CD14-positive monocyte (primary cell): Measurements from ENCODE around the gene C19orf85. TPM values are rescaled to one million over a fixed set of nuclear protein-coding genes. Genes with fewer than 3 reads are reported as not detected.

Source experiments
- DNase-seq, 3 donors: peaks; one replicate each; pipeline ENCODE4 v3.0.0-alpha.2; 2011 to 2022
- H2AFZ ChIP-seq: 2 replicates; pipeline ENCODE4 v1.6.0; 2012; ENCODE audit warnings: mild to moderate bottlenecking, low read depth, low read length, inconsistent platforms; ENCODE audit not compliant: insufficient read depth, poor library complexity, severe bottlenecking
- H3K27ac ChIP-seq, 2 donors: 1 replicate in 1 of 2; 2 replicates in 1 of 2; pipeline ENCODE4 v1.5.1; 2012 to 2013; ENCODE audit warnings: low read length in 2 of 2, control low read depth in 1 of 2, inconsistent platforms in 1 of 2, low read depth in 1 of 2, mild to moderate bottlenecking in 1 of 2
- H3K27me3 ChIP-seq, 2 donors: one replicate each; pipeline versions ENCODE4 v1.6.0 to v1.6.1; 2011 to 2013; ENCODE audit warnings: low read length in 2 of 2; ENCODE audit not compliant: control insufficient read depth in 2 of 2, insufficient read depth in 2 of 2
- H3K36me3 ChIP-seq, 2 donors: replicated peaks in 1 of 2; 1 replicate in 1 of 2; 2 replicates in 1 of 2; pipeline versions ENCODE4 v1.5.1 to v1.6.1; 2012 to 2013; ENCODE audit warnings: low read length in 2 of 2, control low read depth in 1 of 2, inconsistent platforms in 1 of 2, mild to moderate bottlenecking in 1 of 2; ENCODE audit not compliant: insufficient read depth in 2 of 2, control insufficient read depth in 1 of 2
- H3K4me1 ChIP-seq, 2 donors: 1 replicate in 1 of 2; 2 replicates in 1 of 2; pipeline versions ENCODE4 v1.5.1 to v1.6.1; 2012 to 2013; ENCODE audit warnings: low read length in 2 of 2, control low read depth in 1 of 2, inconsistent platforms in 1 of 2, mild to moderate bottlenecking in 1 of 2, moderate library complexity in 1 of 2; ENCODE audit not compliant: insufficient read depth in 2 of 2, control insufficient read depth in 1 of 2
- H3K4me2 ChIP-seq: replicated peaks from 2 replicates; pipeline ENCODE3; 2012; ENCODE audit warnings: low read length, moderate library complexity, mild to moderate bottlenecking; ENCODE audit not compliant: poor library complexity, severe bottlenecking; ENCODE audit errors: extremely low read depth
- H3K4me3 ChIP-seq, 3 experiments: fragments of 200-600 bp in 1 of 3; sonication (generic) in 1 of 3; replicated peaks in 1 of 3; 1 replicate in 2 of 3; 2 replicates in 1 of 3; pipeline ENCODE4 v1.5.1; 2011 to 2013; ENCODE audit warnings: low read length in 3 of 3, mild to moderate bottlenecking in 3 of 3, control low read depth in 2 of 3, low read depth in 2 of 3, inconsistent platforms in 1 of 3, moderate library complexity in 1 of 3
- H3K79me2 ChIP-seq: 2 replicates; pipeline ENCODE4 v1.6.0; 2012; ENCODE audit warnings: mild to moderate bottlenecking, control low read depth, inconsistent platforms, low read length, moderate library complexity; ENCODE audit not compliant: insufficient read depth
- H3K9ac ChIP-seq: 2 replicates; pipeline ENCODE4 v1.6.0; 2017; ENCODE audit warnings: low read length, mild to moderate bottlenecking; ENCODE audit not compliant: insufficient read depth, poor library complexity, severe bottlenecking
- H3K9me3 ChIP-seq, 2 donors: replicated peaks in 1 of 2; 1 replicate in 1 of 2; 2 replicates in 1 of 2; pipeline versions ENCODE4 v1.5.1 to v1.6.1; 2012 to 2013; ENCODE audit warnings: low read length in 2 of 2, control low read depth in 1 of 2; ENCODE audit not compliant: control insufficient read depth in 1 of 2, insufficient read depth in 1 of 2
- H4K20me1 ChIP-seq: 2 replicates; pipeline ENCODE4 v1.6.0; 2012; ENCODE audit warnings: mild to moderate bottlenecking, low read length, control low read depth, moderate library complexity; ENCODE audit not compliant: insufficient read depth
- H3K27ac Mint-ChIP-seq, 7 donors: one replicate each; pipeline ENCODE4 v1.8.0; 2020; ENCODE audit warnings: mild to moderate bottlenecking in 7 of 7, mixed read lengths in 7 of 7, moderate library complexity in 6 of 7, inconsistent platforms in 2 of 7
- H3K27me3 Mint-ChIP-seq, 3 donors: one replicate each; pipeline ENCODE4 v1.8.0; 2021 to 2022; ENCODE audit warnings: low read depth in 3 of 3, mild to moderate bottlenecking in 3 of 3, mixed read lengths in 3 of 3, moderate library complexity in 3 of 3, inconsistent platforms in 1 of 3
- H3K36me3 Mint-ChIP-seq, 2 donors: one replicate each; pipeline ENCODE4 v1.8.0; 2020; ENCODE audit warnings: mixed read lengths in 2 of 2, inconsistent platforms in 1 of 2, mild to moderate bottlenecking in 1 of 2
- H3K4me1 Mint-ChIP-seq: one replicate; pipeline ENCODE4 v1.8.0; 2020; ENCODE audit warnings: mild to moderate bottlenecking, mixed read lengths
- H3K4me3 Mint-ChIP-seq, 2 donors: one replicate each; pipeline ENCODE4 v1.8.0; 2020; ENCODE audit warnings: mild to moderate bottlenecking in 2 of 2, mixed read lengths in 2 of 2, moderate library complexity in 1 of 2
- H3K9me3 Mint-ChIP-seq, 7 donors: one replicate each; pipeline ENCODE4 v1.8.0; 2020 to 2022; ENCODE audit warnings: mixed read lengths in 7 of 7, mild to moderate bottlenecking in 6 of 7, moderate library complexity in 6 of 7, inconsistent platforms in 2 of 7
- WGBS: methylation state at CpG from one replicate; pipeline ENCODE4 v1.1.5; 2013; ENCODE audit warnings: missing lambda C conversion rate; ENCODE audit not compliant: insufficient coverage; 5-methylcytosine and 5-hydroxymethylcytosine counted together
- intact Hi-C, 2 donors: fragments of 100-400 bp; cut with micrococcal nuclease; formaldehyde crosslinking; loops; one replicate each; pipeline versions ENCODE4 v1.15.0 to v1.15.1; 2023
- polyA minus RNA-seq: library from RNA; depleted of rRNA, polyadenylated mRNA; stranded (reverse); fragments of >200 nt; gene quantifications from 2 replicates; pipeline ENCODE4 v1.2.3, GENCODE V29; 2012
- polyA plus RNA-seq, 3 donors: library from polyadenylated mRNA; depleted of rRNA in 1 of 3; unstranded in 2 of 3; stranded (reverse) in 1 of 3; fragments of 300-500 nt in 2 of 3; fragments of >200 nt in 1 of 3; fragmentation: Illumina TruSeq in 2 of 3; gene quantifications; 1 replicate in 2 of 3; 2 replicates in 1 of 3; pipeline ENCODE4 v1.2.3, GENCODE V29; 2012 to 2021
- total RNA-seq, 12 experiments: library from RNA in 1 of 12; stranded (reverse) in 1 of 12; fragments of 120-200 nt in 1 of 12; gene quantifications; one replicate each; pipeline ENCODE4 v1.2.4 and lab custom pipeline; 2013 to 2026; ENCODE audit warnings: mixed read lengths in 6 of 12, inconsistent platforms in 1 of 12
- TF ChIP-seq, protein P1 (sequence below): fragments of 200-600 bp; IDR thresholded peaks from one replicate; pipeline ENCODE4 v1.8.0; 2022; ENCODE audit warnings: antibody characterized with exemption, mild to moderate bottlenecking

C19orf85 gene
- not detected for total RNA-seq (2013)
- polyA plus RNA-seq = not detected
- polyA minus RNA-seq = not detected in 2 replicates
- total RNA-seq (lab: John Stamatoyannopoulos, UW) = 0 to 0.15 (median 0) reads per million in 11 experiments

DNA sequence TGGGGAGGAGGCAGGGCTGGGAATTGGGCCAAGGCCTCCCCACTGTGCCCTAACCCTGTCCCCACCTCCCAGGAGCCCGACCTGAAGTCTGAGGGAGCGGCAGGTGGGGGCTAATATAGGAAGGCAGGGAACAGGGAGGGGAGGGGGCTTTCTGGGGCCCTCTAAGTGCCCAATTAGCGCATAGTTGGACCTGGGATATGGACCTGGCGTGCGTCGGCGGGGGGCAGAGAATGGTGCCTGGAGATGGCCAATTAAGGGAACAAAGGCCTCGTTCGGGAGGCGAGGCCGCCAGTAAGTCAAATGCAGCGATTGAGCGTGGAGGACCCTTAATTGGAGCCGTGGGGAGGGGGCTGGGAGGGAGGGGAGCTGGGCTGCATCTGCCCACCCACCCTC lies at the start of gene C19orf85:
Gene C19orf85, minus strand, starts transcription at position 90 of the 393 bp plus-strand sequence. CDS start 197 bp downstream, outside the sequence.
- H3K4me1 Mint-ChIP-seq = peaks cover 20% of the 10 kb centered on the region
- Histone ChIP-seq H2AFZ (no peak within 1 kb of the TSS), H4K20me1 (no peaks in the 10 kb centered on the region), H3K27me3 (no peaks in the 10 kb centered on the region), H3K9me3 (no peaks in the 10 kb centered on the region), H3K4me3 (no peak within 1 kb of the TSS), H3K4me1 (peaks cover 15 to 24% of the 10 kb centered on the region in 2 donors), H3K36me3 (no peaks in the 10 kb centered on the region), H3K79me2 (no peaks in the 10 kb centered on the region), H3K9ac (no peak within 1 kb of the TSS), H3K27ac (no peak within 1 kb of the TSS), H3K4me2 (no peak within 1 kb of the TSS)
- no peak within 1 kb of the TSS for H3K27ac Mint-ChIP-seq
- H3K4me3 Mint-ChIP-seq = no peak within 1 kb of the TSS
- WGBS = 84% methylated on average over 8 of the region's 14 CpGs
- no peaks in the 10 kb centered on the region for H3K9me3 Mint-ChIP-seq
- peaks cover 5 to 10% (median 5%) of the 10 kb centered on the region in 3 donors for H3K27me3 Mint-ChIP-seq
- no peak for DNase-seq
- TF ChIP-seq, protein P1, sequence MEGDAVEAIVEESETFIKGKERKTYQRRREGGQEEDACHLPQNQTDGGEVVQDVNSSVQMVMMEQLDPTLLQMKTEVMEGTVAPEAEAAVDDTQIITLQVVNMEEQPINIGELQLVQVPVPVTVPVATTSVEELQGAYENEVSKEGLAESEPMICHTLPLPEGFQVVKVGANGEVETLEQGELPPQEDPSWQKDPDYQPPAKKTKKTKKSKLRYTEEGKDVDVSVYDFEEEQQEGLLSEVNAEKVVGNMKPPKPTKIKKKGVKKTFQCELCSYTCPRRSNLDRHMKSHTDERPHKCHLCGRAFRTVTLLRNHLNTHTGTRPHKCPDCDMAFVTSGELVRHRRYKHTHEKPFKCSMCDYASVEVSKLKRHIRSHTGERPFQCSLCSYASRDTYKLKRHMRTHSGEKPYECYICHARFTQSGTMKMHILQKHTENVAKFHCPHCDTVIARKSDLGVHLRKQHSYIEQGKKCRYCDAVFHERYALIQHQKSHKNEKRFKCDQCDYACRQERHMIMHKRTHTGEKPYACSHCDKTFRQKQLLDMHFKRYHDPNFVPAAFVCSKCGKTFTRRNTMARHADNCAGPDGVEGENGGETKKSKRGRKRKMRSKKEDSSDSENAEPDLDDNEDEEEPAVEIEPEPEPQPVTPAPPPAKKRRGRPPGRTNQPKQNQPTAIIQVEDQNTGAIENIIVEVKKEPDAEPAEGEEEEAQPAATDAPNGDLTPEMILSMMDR = no peak
- intact Hi-C loops = loop anchor here (5.0 kb wide), 1 partner anchor 38 kb away; no protein-coding TSS in a partner anchor
- no peaks in the 10 kb centered on the region for H3K36me3 Mint-ChIP-seq

DNA sequence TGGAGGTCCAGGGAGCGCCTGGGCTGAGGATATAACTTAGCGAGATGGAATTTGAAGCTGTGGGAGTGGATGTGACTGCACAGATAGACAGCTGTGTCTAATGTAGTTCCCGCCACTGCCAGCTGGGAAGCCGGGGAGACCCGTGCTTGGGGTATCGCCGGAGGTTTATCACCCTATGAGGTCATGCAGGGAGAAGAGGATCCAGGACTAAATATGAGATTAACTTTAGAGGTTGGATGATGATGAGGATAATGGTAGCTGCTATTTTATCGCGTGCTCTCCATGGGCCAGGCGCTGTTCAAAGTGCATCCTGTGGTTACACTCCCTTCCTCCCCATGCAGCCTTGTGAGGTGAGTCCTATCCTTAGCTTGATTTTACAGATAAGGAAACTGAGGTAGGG lies 43.6 kb upstream of the C19orf85 start:
- intact Hi-C loops = no loop called here
- Histone ChIP-seq H3K27me3 (peaks cover 0 to 3% of the 10 kb centered on the region in 2 donors), H4K20me1 (no peaks in the 10 kb centered on the region), H3K4me3 (no peak overlapping the region), H3K36me3 (no peaks in the 10 kb centered on the region), H3K79me2 (no peaks in the 10 kb centered on the region), H3K9ac (no peak overlapping the region), H3K27ac (no peak overlapping the region), H2AFZ (no peak overlapping the region), H3K4me1 (peaks cover 5 to 11% of the 10 kb centered on the region in 2 donors), H3K9me3 (no peaks in the 10 kb centered on the region), H3K4me2 (no peak overlapping the region)
- TF ChIP-seq, protein P1 = no peak
- H3K4me3 Mint-ChIP-seq = no peak overlapping the region
- no peak for DNase-seq
- no peaks in the 10 kb centered on the region for H3K36me3 Mint-ChIP-seq
- 75% methylated on average over 5 of the region's 10 CpGs for WGBS
- H3K4me1 Mint-ChIP-seq = peaks cover 8% of the 10 kb centered on the region
- H3K27me3 Mint-ChIP-seq = peaks cover 6 to 21% (median 16%) of the 10 kb centered on the region in 3 donors
- peaks cover 0 to 6% (median 0%) of the 10 kb centered on the region in 7 donors for H3K9me3 Mint-ChIP-seq
- H3K27ac Mint-ChIP-seq = no peak overlapping the region
